HCT116 (cell line): ENCODE results near the gene CCDC154. TPM values are rescaled to one million over a fixed set of nuclear protein-coding genes. Genes with fewer than 3 reads are reported as not detected.
"Not testable (repeated sequence)": the region's sequence is repeated elsewhere in the genome, so short reads cannot be mapped to it uniquely, and the experiment has no call there.

Experiments
- ATAC-seq: fragments of 200-7000 bp; cut with Tn5 transposase; 2 replicates; pipeline ENCODE4 v1.9.1; 2020; ENCODE audit warnings: mild to moderate bottlenecking, moderate library complexity
- BruUV-seq: library from RNA; stranded (reverse); fragments of 400-500 nt; replicated peaks from 2 replicates; lab custom pipeline; 2021; lab: Mats Ljungman, UMichigan
- CTCF ChIA-PET: fragments of 300-600 bp; sonication (Branson Sonifier 250); formaldehyde crosslinking; loops from one replicate; lab custom pipeline; 2021; ENCODE audit warnings: antibody characterized with exemption; lab: Charles Lee
- POLR2A ChIA-PET: fragments of 300-600, 350-600 bp; sonication (Branson Sonifier 250); formaldehyde crosslinking; loops from one replicate; lab custom pipeline; 2021; ENCODE audit warnings: antibody characterized with exemption; lab: Charles Lee
- RAD21 ChIA-PET, 2 experiments: fragments of 300-600 bp; sonication (Branson Sonifier 250); formaldehyde crosslinking; loops; one replicate each; lab custom pipeline; 2023; ENCODE audit warnings: low total read pairs in 2 of 2; ENCODE audit not compliant: uncharacterized antibody in 2 of 2, unreplicated experiment in 2 of 2, low non-redundant PET in 1 of 2; lab: Charles Lee
- DNase-seq: peaks from one replicate; pipeline ENCODE4 v3.0.0-alpha.2; 2010; ENCODE audit warnings: low read depth, low spot score
- H2AFZ ChIP-seq: fragments of 200-600 bp; shearing (Covaris generic), sonication (generic); 2 replicates; pipeline ENCODE4 v1.6.1; 2017; ENCODE audit warnings: low read depth, mixed run types, mixed read lengths, antibody characterized with exemption, low read length; ENCODE audit not compliant: poor library complexity, severe bottlenecking
- H3K27ac ChIP-seq: 2 replicates; pipeline ENCODE4 v1.5.1; 2012; ENCODE audit warnings: low read depth, low read length
- H3K27me3 ChIP-seq: fragments of 200-600 bp; sonication (generic); 2 replicates; pipeline ENCODE4 v1.6.1; 2016; ENCODE audit warnings: mixed run types, low read length, mixed read lengths; ENCODE audit not compliant: insufficient read depth
- H3K36me3 ChIP-seq, 2 experiments: fragments of 200-500 bp in 1 of 2; fragments of 200-600 bp in 1 of 2; sonication (Bioruptor generic) in 1 of 2; sonication (generic) in 1 of 2; 2 replicates each; pipeline versions ENCODE4 v1.5.1 to v1.6.1; 2014 to 2016; ENCODE audit warnings: low read length in 2 of 2, inconsistent platforms in 1 of 2, mixed read lengths in 1 of 2, mixed run types in 1 of 2; ENCODE audit not compliant: insufficient read depth in 2 of 2, control insufficient read depth in 1 of 2
- H3K4me1 ChIP-seq, 2 experiments: fragments of 200-600 bp in 1 of 2; sonication (generic) in 1 of 2; 2 replicates each; pipeline versions ENCODE4 v1.5.1 to v1.6.1; 2012 to 2017; ENCODE audit warnings: low read length in 2 of 2, inconsistent platforms in 1 of 2, mild to moderate bottlenecking in 1 of 2, mixed read lengths in 1 of 2, mixed run types in 1 of 2, moderate library complexity in 1 of 2; ENCODE audit not compliant: insufficient read depth in 2 of 2, control insufficient read depth in 1 of 2
- H3K4me2 ChIP-seq: fragments of 200-600 bp; sonication (generic); 2 replicates; pipeline ENCODE4 v1.6.1; 2017; ENCODE audit warnings: mixed run types, low read length, mixed read lengths
- H3K4me3 ChIP-seq, 2 experiments: fragments of 200-600 bp in 1 of 2; sonication (generic) in 1 of 2; replicated peaks in 1 of 2; 2 replicates each; pipeline ENCODE4 v1.5.1; 2011 to 2016; ENCODE audit warnings: low read length in 2 of 2, control low read depth in 1 of 2, low read depth in 1 of 2, mild to moderate bottlenecking in 1 of 2, mixed read lengths in 1 of 2, mixed run types in 1 of 2
- H3K79me2 ChIP-seq: fragments of 200-600 bp; sonication (generic); 2 replicates; pipeline ENCODE4 v1.6.1; 2017; ENCODE audit warnings: mild to moderate bottlenecking, mixed run types, low read length, moderate library complexity, mixed read lengths; ENCODE audit not compliant: insufficient read depth
- H3K9ac ChIP-seq: fragments of 200-600 bp; sonication (generic); 2 replicates; pipeline ENCODE4 v1.6.1; 2016; ENCODE audit warnings: low read length, mixed read lengths
- H3K9me2 ChIP-seq: fragments of 200-600 bp; sonication (generic), shearing (Covaris generic); 2 replicates; pipeline ENCODE4 v1.6.1; 2017; ENCODE audit warnings: mixed run types, mild to moderate bottlenecking, moderate library complexity; ENCODE audit not compliant: insufficient read depth
- H3K9me3 ChIP-seq, 2 experiments: fragments of 200-500 bp in 1 of 2; fragments of 200-600 bp in 1 of 2; sonication (Bioruptor generic) in 1 of 2; sonication (generic) in 1 of 2; 2 replicates each; pipeline ENCODE4 v1.6.1; 2014 to 2017; ENCODE audit warnings: low read length in 2 of 2, mixed read lengths in 2 of 2, inconsistent platforms in 1 of 2, low read depth in 1 of 2, mild to moderate bottlenecking in 1 of 2, mixed run types in 1 of 2, moderate library complexity in 1 of 2; ENCODE audit not compliant: control insufficient read depth in 1 of 2, insufficient read depth in 1 of 2
- H4K20me1 ChIP-seq: fragments of 200-600 bp; sonication (generic), shearing (Covaris generic); 2 replicates; pipeline ENCODE4 v1.6.1; 2017; ENCODE audit warnings: mixed run types, mild to moderate bottlenecking, moderate library complexity; ENCODE audit not compliant: insufficient read depth
- CBX3 ChIP-seq: IDR thresholded peaks from 2 replicates; pipeline ENCODE4 v1.6.1; 2012; ENCODE audit warnings: low read depth
- CEBPB ChIP-seq: IDR thresholded peaks from 2 replicates; pipeline ENCODE4 v1.6.1; 2012; ENCODE audit warnings: low read depth
- JUND ChIP-seq: IDR thresholded peaks from 2 replicates; pipeline ENCODE4 v1.6.1; 2012
- POLR2A ChIP-seq: IDR thresholded peaks from 2 replicates; pipeline ENCODE4 v1.7.0; 2011; ENCODE audit warnings: borderline replicate concordance; ENCODE audit not compliant: insufficient read depth, insufficient read length; ENCODE audit errors: extremely low read depth
- POLR2AphosphoS5 ChIP-seq: IDR thresholded peaks from 2 replicates; pipeline ENCODE4 v1.6.1; 2011; ENCODE audit warnings: mild to moderate bottlenecking, low read depth, low read length, moderate library complexity
- SP1 ChIP-seq: IDR thresholded peaks from 2 replicates; pipeline ENCODE4 v1.6.1; 2012; ENCODE audit warnings: low read depth
- ZFX ChIP-seq: fragments of 450-650 bp; IDR thresholded peaks from 2 replicates; pipeline ENCODE4 v1.6.1; 2017
- intact Hi-C: fragments of 100-400 bp; cut with micrococcal nuclease; formaldehyde crosslinking; loops from 2 replicates; pipeline ENCODE4 v1.10.0; 2022
- total RNA-seq: library from RNA; stranded (reverse); gene quantifications from one replicate; pipeline ENCODE4 v1.2.1, GENCODE V29; 2021; ENCODE audit not compliant: unreplicated experiment
- TF ChIP-seq, protein P1 (sequence below): IDR thresholded peaks from 2 replicates; pipeline ENCODE4 v1.6.1; 2011; ENCODE audit warnings: mild to moderate bottlenecking, low read length, moderate library complexity; ENCODE audit not compliant: insufficient replicate concordance; ENCODE audit errors: extremely low read depth
- TF ChIP-seq, protein P2 (sequence below): IDR thresholded peaks from 2 replicates; pipeline ENCODE4 v1.6.1; 2012; ENCODE audit warnings: low read depth

Gene CCDC154
- total RNA-seq, 1 experiment from 2014 or later, result 1.7 TPM

- H3K27ac ChIP-seq, result no peak overlapping the region; the same call in 1 of the 2 replicates
- TF ChIP-seq POLR2AphosphoS5, result no peak
- TF ChIP-seq, protein P1, sequence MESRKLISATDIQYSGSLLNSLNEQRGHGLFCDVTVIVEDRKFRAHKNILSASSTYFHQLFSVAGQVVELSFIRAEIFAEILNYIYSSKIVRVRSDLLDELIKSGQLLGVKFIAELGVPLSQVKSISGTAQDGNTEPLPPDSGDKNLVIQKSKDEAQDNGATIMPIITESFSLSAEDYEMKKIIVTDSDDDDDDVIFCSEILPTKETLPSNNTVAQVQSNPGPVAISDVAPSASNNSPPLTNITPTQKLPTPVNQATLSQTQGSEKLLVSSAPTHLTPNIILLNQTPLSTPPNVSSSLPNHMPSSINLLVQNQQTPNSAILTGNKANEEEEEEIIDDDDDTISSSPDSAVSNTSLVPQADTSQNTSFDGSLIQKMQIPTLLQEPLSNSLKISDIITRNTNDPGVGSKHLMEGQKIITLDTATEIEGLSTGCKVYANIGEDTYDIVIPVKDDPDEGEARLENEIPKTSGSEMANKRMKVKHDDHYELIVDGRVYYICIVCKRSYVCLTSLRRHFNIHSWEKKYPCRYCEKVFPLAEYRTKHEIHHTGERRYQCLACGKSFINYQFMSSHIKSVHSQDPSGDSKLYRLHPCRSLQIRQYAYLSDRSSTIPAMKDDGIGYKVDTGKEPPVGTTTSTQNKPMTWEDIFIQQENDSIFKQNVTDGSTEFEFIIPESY, result no peak
- TF ChIP-seq POLR2A, result no peak
- no peak for TF ChIP-seq CBX3
- TF ChIP-seq, protein P2, sequence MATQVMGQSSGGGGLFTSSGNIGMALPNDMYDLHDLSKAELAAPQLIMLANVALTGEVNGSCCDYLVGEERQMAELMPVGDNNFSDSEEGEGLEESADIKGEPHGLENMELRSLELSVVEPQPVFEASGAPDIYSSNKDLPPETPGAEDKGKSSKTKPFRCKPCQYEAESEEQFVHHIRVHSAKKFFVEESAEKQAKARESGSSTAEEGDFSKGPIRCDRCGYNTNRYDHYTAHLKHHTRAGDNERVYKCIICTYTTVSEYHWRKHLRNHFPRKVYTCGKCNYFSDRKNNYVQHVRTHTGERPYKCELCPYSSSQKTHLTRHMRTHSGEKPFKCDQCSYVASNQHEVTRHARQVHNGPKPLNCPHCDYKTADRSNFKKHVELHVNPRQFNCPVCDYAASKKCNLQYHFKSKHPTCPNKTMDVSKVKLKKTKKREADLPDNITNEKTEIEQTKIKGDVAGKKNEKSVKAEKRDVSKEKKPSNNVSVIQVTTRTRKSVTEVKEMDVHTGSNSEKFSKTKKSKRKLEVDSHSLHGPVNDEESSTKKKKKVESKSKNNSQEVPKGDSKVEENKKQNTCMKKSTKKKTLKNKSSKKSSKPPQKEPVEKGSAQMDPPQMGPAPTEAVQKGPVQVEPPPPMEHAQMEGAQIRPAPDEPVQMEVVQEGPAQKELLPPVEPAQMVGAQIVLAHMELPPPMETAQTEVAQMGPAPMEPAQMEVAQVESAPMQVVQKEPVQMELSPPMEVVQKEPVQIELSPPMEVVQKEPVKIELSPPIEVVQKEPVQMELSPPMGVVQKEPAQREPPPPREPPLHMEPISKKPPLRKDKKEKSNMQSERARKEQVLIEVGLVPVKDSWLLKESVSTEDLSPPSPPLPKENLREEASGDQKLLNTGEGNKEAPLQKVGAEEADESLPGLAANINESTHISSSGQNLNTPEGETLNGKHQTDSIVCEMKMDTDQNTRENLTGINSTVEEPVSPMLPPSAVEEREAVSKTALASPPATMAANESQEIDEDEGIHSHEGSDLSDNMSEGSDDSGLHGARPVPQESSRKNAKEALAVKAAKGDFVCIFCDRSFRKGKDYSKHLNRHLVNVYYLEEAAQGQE, result no peak
- TF ChIP-seq JUND, result no peak
- no peak for TF ChIP-seq ZFX
- no peak for TF ChIP-seq CEBPB
- TF ChIP-seq SP1, result no peak
- no peak overlapping the region for H3K4me2 ChIP-seq
- no peaks in the 10 kb centered on the region for H3K27me3 ChIP-seq
- ChIA-PET RAD21 (no interaction called here), POLR2A (no interaction called here), CTCF (no interaction called here)
- no peak overlapping the region for H3K9ac ChIP-seq
- no peak overlapping the region for H2AFZ ChIP-seq
- ATAC-seq, result no peak
- no peaks in the 10 kb centered on the region for H3K9me3 ChIP-seq
- no TSS peak for BruUV-seq
- no peaks in the 10 kb centered on the region for H4K20me1 ChIP-seq
- H3K4me1 ChIP-seq, result peaks cover 20 to 34% of the 10 kb centered on the region in 2 experiments; a peak in 3 of 4 replicates
- no peak overlapping the region for H3K4me3 ChIP-seq
- peaks cover 58% of the 10 kb centered on the region for H3K79me2 ChIP-seq
- no peak for DNase-seq
- H3K36me3 ChIP-seq, result no peaks in the 10 kb centered on the region
- no peaks in the 10 kb centered on the region for H3K9me2 ChIP-seq
- intact Hi-C loops, result no loop called here
Observed at GRCh38 chr16:1469693-1470201, 25.4 kb upstream of the CCDC154 start.

- H3K4me3 ChIP-seq, BruUV-seq, H4K20me1 ChIP-seq, RAD21 ChIA-PET, H3K9ac ChIP-seq, ATAC-seq, H3K27me3 ChIP-seq, H3K27ac ChIP-seq, H3K36me3 ChIP-seq, H2AFZ ChIP-seq, DNase-seq, H3K9me3 ChIP-seq, CTCF ChIA-PET, H3K4me2 ChIP-seq, intact Hi-C loops, POLR2A ChIA-PET, H3K9me2 ChIP-seq: not testable (repeated sequence)
- H3K79me2 ChIP-seq, result peaks cover 53% of the 10 kb centered on the region
- H3K4me1 ChIP-seq, result peaks cover 20 to 31% of the 10 kb centered on the region in 2 experiments; a peak in 3 of 4 replicates
Observed at GRCh38 chr16:1469141-1469540, 24.8 kb upstream of the CCDC154 start.
